GM12892 (cell line): ENCODE data around the gene C7orf57.

Experiments
- POLR2A ChIP-seq: IDR thresholded peaks from 2 replicates; pipeline ENCODE4 v1.6.1; 2011; ENCODE audit warnings: low read depth, low read length, control low read depth
- POLR2AphosphoS5 ChIP-seq: IDR thresholded peaks from 2 replicates; pipeline ENCODE4 v1.6.1; 2011; ENCODE audit warnings: low read depth, low read length, control low read depth
- TAF1 ChIP-seq: IDR thresholded peaks from 2 replicates; pipeline ENCODE4 v1.6.1; 2011; ENCODE audit warnings: low read depth, mild to moderate bottlenecking, control low read depth, low read length, borderline replicate concordance

- TF ChIP-seq POLR2AphosphoS5 (peak; percentile 56; the same call in 1 of the 2 replicates), TAF1 (no peak), POLR2A (peak; percentile 36; the same call in 1 of the 2 replicates)
These were observed 49.5 kb downstream of the C7orf57 start for GRCh38 chr7:48084727-48085432.
